HL-60 (cell line): ENCODE data around the gene MSI1.

ENCODE experiments used
- DNase-seq, 2 experiments: peaks; one replicate each; pipeline ENCODE4 v3.0.0-alpha.2; 2010 to 2020; ENCODE audit warnings: low read depth in 1 of 2, low spot score in 1 of 2
- H3K27ac ChIP-seq: fragments of 250-450 bp; sonication (Bioruptor Pico); replicated peaks from 2 replicates; pipeline ENCODE4 v1.5.1; 2020; ENCODE audit warnings: mild to moderate bottlenecking, moderate library complexity
- H3K27me3 ChIP-seq: fragments of 250-450 bp; sonication (Bioruptor Pico); 2 replicates; pipeline ENCODE4 v1.5.1; 2021; ENCODE audit warnings: mild to moderate bottlenecking, moderate library complexity; ENCODE audit not compliant: insufficient read depth, poor library complexity, severe bottlenecking
- H3K4me3 ChIP-seq: replicated peaks from 2 replicates; pipeline ENCODE4 v1.5.1; 2011; ENCODE audit warnings: mild to moderate bottlenecking, control low read depth, low read length; ENCODE audit not compliant: insufficient read depth
- GABPA ChIP-seq: IDR thresholded peaks from 2 replicates; pipeline ENCODE4 v1.6.1; 2012; ENCODE audit warnings: low read depth
- POLR2AphosphoS5 ChIP-seq: IDR thresholded peaks from 2 replicates; pipeline ENCODE4 v1.6.1; 2012; ENCODE audit warnings: low read depth
- SPI1 ChIP-seq: IDR thresholded peaks from 2 replicates; pipeline ENCODE4 v1.6.1; 2012; ENCODE audit warnings: low read depth, mild to moderate bottlenecking, borderline replicate concordance
- TF ChIP-seq, protein P1 (sequence below): IDR thresholded peaks from one replicate; pipeline ENCODE4 v1.5.1; 2011; ENCODE audit warnings: low read length, control low read depth, inconsistent platforms; ENCODE audit not compliant: insufficient read depth
- TF ChIP-seq, protein P2 (sequence below): IDR thresholded peaks from 2 replicates; pipeline ENCODE4 v1.6.1; 2012; ENCODE audit warnings: low read depth; ENCODE audit not compliant: insufficient replicate concordance

The MSI1 gene

DNA sequence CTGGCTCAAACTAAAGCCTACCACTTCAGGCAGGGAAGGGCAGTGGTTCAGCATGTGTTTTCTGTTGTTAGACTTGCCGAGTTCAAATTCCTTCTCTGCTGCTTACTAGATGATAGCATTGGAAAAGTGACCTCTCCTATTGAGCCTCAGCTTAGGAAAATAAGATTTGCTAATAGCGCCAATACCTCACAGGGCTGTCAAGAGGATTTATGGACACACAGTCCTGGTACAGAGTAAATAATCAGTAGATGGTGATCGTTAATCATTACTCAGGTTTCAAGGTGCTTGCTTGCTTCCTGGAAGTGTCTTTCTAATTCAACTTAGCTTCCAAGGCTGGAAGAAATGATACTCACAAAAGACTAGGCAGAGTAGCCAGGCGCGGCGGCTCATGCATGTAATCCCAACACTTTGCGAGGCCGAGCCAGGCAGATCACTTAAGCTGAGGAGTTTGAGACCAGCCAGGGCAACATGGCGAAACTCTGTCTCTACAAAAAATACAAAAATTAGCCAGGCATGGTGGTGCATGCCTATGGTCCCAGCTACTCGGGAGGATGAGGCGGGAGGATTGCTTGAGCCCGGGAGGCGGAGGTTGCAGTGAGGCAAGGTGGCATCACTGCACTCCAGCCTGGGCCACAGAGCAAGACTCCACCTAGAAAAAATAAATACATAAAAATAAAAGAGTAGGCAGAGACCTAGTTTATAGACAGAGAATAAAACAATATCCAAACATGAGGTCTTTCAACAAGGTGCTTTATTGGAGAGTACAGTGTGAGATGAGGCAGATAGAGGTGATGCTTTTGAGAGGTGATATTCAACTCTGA is 47.4 kb downstream of the MSI1 start:
- Histone ChIP-seq H3K4me3 (no peak overlapping the region), H3K27me3 (no peaks in the 10 kb centered on the region), H3K27ac (no peak overlapping the region)
- DNase-seq, result no peak
- TF ChIP-seq, protein P1, sequence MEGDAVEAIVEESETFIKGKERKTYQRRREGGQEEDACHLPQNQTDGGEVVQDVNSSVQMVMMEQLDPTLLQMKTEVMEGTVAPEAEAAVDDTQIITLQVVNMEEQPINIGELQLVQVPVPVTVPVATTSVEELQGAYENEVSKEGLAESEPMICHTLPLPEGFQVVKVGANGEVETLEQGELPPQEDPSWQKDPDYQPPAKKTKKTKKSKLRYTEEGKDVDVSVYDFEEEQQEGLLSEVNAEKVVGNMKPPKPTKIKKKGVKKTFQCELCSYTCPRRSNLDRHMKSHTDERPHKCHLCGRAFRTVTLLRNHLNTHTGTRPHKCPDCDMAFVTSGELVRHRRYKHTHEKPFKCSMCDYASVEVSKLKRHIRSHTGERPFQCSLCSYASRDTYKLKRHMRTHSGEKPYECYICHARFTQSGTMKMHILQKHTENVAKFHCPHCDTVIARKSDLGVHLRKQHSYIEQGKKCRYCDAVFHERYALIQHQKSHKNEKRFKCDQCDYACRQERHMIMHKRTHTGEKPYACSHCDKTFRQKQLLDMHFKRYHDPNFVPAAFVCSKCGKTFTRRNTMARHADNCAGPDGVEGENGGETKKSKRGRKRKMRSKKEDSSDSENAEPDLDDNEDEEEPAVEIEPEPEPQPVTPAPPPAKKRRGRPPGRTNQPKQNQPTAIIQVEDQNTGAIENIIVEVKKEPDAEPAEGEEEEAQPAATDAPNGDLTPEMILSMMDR, result no peak
- TF ChIP-seq, protein P2, sequence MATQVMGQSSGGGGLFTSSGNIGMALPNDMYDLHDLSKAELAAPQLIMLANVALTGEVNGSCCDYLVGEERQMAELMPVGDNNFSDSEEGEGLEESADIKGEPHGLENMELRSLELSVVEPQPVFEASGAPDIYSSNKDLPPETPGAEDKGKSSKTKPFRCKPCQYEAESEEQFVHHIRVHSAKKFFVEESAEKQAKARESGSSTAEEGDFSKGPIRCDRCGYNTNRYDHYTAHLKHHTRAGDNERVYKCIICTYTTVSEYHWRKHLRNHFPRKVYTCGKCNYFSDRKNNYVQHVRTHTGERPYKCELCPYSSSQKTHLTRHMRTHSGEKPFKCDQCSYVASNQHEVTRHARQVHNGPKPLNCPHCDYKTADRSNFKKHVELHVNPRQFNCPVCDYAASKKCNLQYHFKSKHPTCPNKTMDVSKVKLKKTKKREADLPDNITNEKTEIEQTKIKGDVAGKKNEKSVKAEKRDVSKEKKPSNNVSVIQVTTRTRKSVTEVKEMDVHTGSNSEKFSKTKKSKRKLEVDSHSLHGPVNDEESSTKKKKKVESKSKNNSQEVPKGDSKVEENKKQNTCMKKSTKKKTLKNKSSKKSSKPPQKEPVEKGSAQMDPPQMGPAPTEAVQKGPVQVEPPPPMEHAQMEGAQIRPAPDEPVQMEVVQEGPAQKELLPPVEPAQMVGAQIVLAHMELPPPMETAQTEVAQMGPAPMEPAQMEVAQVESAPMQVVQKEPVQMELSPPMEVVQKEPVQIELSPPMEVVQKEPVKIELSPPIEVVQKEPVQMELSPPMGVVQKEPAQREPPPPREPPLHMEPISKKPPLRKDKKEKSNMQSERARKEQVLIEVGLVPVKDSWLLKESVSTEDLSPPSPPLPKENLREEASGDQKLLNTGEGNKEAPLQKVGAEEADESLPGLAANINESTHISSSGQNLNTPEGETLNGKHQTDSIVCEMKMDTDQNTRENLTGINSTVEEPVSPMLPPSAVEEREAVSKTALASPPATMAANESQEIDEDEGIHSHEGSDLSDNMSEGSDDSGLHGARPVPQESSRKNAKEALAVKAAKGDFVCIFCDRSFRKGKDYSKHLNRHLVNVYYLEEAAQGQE, result no peak
- TF ChIP-seq SPI1 (no peak), GABPA (no peak), POLR2AphosphoS5 (no peak)

DNA sequence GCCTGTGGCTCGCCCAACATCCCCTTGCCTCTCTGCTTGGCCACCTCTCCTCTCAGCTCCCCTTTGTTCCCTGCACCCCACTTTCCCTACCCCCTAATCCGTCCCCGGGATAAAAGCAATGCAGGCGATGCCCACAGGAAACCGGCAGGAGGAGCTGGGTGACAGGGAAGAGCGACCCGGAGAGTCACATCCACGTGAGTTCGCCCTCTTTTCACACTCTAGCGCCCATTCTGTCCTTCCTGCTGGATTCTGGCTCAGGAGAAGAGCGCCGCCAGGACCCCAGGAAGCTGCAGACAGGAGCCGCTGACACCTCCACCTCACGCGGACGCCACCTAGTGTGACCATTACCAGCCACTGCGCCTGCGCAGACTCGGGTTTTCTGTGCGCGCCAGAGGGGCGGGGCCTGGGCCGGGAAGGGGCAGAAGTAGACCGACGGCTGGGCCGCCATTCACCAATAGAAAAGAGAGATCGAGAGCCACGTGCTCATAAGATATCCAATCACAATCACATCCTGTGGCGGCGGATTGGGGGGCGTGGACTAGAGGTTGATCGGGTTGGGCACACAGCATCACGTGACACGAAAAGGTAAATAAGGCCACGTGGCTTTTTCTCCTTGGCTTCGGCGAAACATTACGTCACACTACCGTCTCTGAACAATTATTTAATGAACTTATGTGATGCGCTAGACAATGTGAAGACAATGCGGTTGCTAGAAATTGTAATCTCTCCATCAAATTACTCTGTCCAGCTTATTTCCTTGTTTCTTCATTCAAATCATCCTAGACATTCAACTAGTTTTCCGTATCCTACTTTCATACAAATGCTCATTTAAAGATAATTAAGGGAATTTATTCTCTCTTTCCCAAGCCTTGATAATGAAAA is 51.5 kb downstream of the MSI1 start:
- H3K27ac ChIP-seq, result peak overlapping the region; percentile 73
- DNase-seq, result peak; percentile 99 to 100
- H3K4me3 ChIP-seq, result peak overlapping the region; percentile 75
- TF ChIP-seq SPI1 (no peak), GABPA (no peak), POLR2AphosphoS5 (peak; percentile 91)
- TF ChIP-seq, protein P1, result peak; percentile 9
- TF ChIP-seq, protein P2, result peak; percentile 79
- no peaks in the 10 kb centered on the region for H3K27me3 ChIP-seq

DNA sequence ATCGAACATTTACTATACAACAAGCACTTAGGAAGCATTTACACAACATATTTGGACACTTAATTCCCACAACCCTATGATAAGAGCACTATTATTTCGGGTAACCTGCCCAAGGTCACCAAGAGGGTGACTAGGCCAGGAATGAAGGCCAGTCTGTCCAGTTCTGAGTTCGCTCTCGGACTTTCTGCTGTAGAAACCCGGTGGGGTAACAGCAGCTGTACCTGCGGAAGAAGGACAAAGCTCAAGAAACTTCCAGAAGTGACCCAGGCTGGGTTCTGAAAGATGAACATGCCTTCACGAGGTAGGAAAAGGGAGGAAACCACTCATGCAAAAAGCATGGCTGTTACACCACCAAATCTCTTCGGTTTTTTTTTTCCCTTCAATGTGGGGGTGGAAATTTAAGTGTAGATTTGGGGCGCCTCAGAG is 52.2 kb downstream of the MSI1 start:
- peak overlapping the region; percentile 75 for H3K4me3 ChIP-seq
- H3K27me3 ChIP-seq, result no peaks in the 10 kb centered on the region
- peak overlapping the region; percentile 73 for H3K27ac ChIP-seq
- DNase-seq, result no peak
- TF ChIP-seq GABPA (no peak), SPI1 (no peak), POLR2AphosphoS5 (no peak)
- TF ChIP-seq, protein P1, result no peak
- TF ChIP-seq, protein P2, result no peak
